ENCODE measurements around the gene PTTG1IP.

Gene PTTG1IP

GRCh38 chr21:44817914-44818639 is 55.4 kb downstream of the PTTG1IP start, which contains the start of gene SUMO3:
TSS of gene SUMO3 (minus strand) at chr21:44818062. CDS start at chr21:44817968, 94 bp downstream.
- DNase-seq: peak; percentile 92

- DNase-seq: peak; percentile 94
These were observed 56.0 kb downstream of the PTTG1IP start for GRCh38 chr21:44817506-44817880.

GRCh38 chr21:44816761-44817505 is 56.6 kb downstream of the PTTG1IP start:
- DNase-seq: no peak

GRCh38 chr21:44815852-44816628 is 57.5 kb downstream of the PTTG1IP start:
- DNase-seq: no peak

- DNase-seq: no peak
These were observed 58.3 kb downstream of the PTTG1IP start for GRCh38 chr21:44815225-44815624.

GRCh38 chr21:44814498-44815023 is 58.9 kb downstream of the PTTG1IP start:
- no peak for DNase-seq

GRCh38 chr21:44813727-44814126 is 59.8 kb downstream of the PTTG1IP start:
- no peak for DNase-seq

GRCh38 chr21:44813149-44813548 is 60.3 kb downstream of the PTTG1IP start:
- no peak for DNase-seq

- no peak for DNase-seq
These were observed 60.9 kb downstream of the PTTG1IP start for GRCh38 chr21:44812640-44813039.

- no peak for DNase-seq
These were observed 62.7 kb downstream of the PTTG1IP start for GRCh38 chr21:44810779-44811178.

GRCh38 chr21:44805859-44806258 is 67.6 kb downstream of the PTTG1IP start:
- no peak for DNase-seq

- no peak for DNase-seq
These were observed 68.3 kb downstream of the PTTG1IP start for GRCh38 chr21:44805226-44805625.

- DNase-seq: no peak
These were observed 68.7 kb downstream of the PTTG1IP start for GRCh38 chr21:44804762-44805161.

GRCh38 chr21:44803651-44804050 is 69.8 kb downstream of the PTTG1IP start:
- DNase-seq: peak; percentile 49

GRCh38 chr21:44802396-44803153 is 70.9 kb downstream of the PTTG1IP start:
- DNase-seq: peak; percentile 71

GRCh38 chr21:44801468-44802395 is 71.8 kb downstream of the PTTG1IP start, which contains the start of gene UBE2G2:
TSS of gene UBE2G2 (minus strand) at chr21:44801820. CDS start at chr21:44801748, 72 bp downstream.
- DNase-seq: peak; percentile 93

- peak; percentile 77 for DNase-seq
These were observed 72.5 kb downstream of the PTTG1IP start for GRCh38 chr21:44800971-44801467.

- DNase-seq: peak; percentile 71
These were observed 73.4 kb downstream of the PTTG1IP start for GRCh38 chr21:44800103-44800502.

GRCh38 chr21:44799646-44800045 is 73.8 kb downstream of the PTTG1IP start:
- no peak for DNase-seq

All from hematopoietic multipotent progenitor cell treated with erythropoietin and hydrocortisone succinate and interleukin-3 and kit ligand, for 4 days (in vitro differentiated cells).